ENCODE measurements around the gene SELENOS.

SELENOS gene

DNA sequence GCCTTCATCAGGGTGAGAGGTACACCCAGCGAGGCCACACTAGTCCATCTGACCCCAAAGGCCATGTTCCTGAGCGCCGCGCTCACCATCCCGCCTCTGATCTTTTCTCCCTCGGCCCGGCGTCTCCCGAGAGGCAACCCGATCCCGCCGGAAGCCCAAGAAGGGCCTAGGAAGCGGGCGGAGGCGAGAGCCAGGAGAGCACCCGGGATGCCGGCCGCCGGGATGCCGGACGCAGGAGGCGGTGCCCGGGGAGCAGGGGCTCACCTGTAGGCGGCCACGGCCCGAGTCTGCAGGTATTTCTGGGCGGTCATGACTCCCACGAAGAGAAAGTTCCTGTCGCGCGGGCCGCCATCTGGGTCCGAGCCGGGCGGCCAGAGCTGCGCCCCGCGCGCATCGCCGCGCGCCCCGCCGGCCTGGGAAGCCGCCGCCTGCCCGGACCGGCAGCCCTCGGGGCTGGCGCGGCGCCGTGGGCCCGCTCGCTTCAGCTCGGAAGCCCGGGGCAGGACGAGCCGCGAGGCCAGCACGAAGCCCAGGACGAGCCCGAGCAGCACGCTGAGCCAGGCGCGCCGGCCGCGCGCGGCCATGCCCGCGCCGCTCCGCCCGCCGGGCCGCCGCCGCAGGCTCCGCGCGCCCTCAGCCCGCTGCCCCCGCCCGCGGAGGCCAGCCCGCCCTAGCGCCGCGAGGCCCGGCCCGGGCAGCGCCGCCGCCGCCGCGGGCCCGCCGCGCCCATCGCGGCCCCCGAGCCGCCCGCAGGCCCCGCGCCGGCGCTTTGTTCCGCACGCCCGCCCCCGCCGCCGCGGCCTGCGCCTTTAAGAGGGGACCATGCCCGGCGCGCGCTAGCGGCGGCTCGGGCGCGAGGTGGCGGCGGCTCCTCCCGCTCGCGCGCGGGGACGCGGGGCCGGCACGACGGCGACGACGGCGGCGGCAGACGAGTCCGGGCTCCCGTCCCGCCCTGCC is 26.1 kb downstream of the SELENOS start:
- DNase-seq, result peak in 1 of 2 experiments; percentile 86

DNA sequence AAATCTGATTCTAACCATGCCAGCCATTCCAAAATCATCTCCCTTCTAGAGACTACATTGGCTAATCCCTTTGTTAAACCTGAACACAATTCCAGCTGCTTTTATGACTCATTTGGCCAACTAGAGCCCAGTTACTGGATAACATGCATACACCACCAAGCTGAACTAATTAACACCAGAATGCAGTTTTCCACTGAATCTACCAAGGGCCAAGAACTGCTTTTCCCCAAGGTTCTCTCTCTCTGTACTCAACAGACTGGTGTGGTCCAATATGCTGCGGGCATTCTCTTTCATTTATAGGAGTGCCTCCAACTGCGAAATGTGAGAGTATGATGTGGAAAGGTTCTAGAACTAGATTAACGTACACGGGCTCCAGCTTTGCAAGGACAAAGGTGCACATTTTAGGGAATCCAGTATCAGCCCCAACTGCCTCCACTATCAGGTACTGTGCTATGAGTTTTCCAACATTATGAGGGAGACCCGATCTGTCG is 26.9 kb downstream of the SELENOS start:
- DNase-seq, result peak in 1 of 2 experiments; percentile 44

GRCh38 chr15:101248274-101248673 is 29.0 kb downstream of the SELENOS start:
- no peak for DNase-seq

DNA sequence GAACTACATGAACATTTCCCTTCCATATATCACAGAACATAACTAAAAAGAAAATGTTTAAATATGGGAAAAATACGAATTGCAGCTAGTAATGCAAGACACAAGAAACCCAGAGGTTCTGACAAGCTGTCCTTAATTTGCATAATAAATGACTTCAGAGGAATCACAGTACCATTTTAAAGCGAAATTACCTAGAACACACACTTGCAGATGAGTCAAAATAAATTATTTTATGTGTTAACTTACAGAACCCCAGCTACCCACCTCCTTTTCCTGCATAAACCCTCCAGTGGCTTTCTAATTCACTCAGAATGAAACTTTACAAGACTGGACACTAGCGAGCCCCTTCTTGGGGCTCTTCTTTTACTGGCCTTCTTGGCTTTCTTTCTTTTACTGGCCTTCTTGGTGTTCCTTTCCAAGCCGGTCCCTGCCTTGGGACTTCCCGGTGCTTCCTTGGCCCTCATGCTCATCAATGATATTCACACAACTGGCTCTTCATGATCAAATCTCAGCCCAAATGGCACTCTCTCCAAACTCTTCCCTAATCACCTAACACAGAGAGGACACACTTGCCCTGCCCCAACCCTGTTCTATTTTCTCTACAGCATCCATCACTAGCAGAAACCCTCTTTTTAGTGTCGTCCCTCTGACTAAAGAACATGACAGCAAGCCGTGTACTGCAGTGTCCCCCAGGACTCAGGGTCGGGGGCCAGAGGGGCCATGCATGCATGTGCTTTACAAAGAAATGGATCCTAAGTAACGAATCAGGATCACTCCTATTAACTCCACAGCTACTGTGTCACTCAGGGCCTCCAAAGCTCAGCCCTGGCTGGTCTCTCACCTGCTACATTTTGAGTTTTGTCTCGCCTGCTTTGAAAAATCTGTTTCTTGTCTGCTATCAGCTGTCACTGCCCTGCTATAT is 30.2 kb downstream of the SELENOS start:
- DNase-seq, result no peak

DNA sequence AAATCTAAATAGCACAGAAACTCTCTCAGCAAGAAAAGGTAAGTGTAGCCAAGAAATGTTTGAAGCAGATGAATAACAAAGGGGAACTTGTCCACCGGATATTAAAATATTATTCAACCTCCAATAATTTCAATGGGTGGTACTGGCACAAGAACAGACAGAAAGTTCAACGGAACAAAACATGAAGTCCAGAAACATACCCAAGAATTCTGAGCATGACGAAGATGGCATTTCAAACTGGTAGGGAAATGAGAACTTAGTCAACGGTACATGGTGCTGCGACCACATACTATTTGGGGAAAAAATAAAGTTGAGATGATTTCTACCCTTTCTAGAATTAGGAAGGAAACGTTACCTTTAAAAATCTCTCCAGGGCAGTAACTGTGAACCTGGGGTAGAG is 30.9 kb downstream of the SELENOS start:
- DNase-seq, result no peak

GRCh38 chr15:101244889-101245668 is 32.2 kb downstream of the SELENOS start:
- DNase-seq, result no peak

DNA sequence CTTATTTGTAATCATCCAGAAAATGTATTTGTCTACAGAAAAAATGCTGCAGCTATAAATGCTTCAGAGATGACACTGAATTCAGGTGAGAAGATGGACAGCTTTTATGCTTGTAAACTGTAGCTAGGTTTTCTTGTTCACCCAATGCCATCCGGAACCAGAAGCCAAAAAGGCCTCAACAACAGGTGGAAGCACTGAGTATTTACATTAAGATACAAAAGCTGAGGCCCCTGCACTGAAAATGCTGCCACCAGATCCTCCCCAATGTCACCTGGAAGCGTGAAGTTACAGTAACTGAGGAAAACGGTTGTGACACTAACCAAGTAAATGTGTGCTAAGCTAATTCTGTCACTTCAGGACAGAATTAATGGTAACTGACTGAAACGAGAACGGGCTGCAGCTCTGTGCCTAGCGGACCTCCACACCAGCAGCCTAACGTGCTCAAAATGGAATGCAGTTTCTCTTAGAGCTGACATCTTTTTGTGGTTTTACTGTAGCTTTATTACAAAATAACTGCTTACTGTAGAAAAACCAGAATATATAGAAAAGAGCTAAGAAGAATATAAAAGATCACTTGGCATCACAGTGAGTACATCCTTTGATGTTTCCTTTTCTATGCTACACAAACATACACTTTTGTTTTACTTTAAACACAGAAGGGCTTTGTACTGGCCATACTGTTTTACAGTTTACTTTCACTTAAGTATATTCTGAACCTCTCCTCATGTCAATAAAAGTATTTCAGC is 33.1 kb downstream of the SELENOS start:
- no peak for DNase-seq

- DNase-seq, result no peak
Measured at GRCh38 chr15:101243420-101243819, 33.9 kb downstream of the SELENOS start.

GRCh38 chr15:101242999-101243336 is 34.3 kb downstream of the SELENOS start:
- no peak for DNase-seq

DNA sequence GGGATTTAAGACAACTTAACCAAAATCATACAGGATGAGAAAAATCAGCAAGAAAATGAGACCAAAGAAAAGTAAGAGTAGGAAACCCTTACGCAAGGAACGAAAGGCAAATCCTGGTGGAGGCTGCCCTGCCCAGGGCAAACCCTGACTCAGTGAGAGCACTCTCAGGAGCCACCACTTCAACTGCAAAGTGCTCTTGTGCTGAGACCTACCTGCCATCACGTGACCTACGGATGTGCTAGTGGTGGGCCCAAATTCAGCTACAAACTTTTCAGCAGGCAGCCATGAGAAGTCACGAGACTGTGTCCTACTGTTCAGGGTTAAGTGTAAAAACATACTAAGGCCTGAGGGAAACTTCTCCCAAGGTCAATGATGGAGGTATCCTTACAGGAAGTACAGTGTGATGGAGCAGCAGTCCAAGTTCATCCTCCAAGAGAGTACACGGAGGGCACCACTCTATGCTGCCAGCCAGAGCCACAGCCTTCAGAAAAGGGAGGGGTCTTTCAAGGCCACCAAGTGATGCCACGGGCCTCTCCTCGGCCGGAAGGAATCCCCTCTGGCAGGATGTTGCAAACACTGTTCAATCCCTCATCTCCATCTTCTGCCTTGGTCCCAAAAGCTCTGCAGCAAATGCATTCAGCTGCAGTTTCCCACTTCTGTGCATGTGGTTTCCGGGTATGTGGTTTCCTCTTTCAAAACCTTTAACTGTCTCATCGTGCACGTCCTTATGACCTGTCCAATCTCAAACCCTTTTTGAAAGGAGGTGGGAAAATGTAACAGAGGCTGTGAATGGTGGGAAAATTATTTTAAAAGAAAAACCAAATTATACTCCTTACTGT is 34.9 kb downstream of the SELENOS start:
- DNase-seq, result no peak

DNA sequence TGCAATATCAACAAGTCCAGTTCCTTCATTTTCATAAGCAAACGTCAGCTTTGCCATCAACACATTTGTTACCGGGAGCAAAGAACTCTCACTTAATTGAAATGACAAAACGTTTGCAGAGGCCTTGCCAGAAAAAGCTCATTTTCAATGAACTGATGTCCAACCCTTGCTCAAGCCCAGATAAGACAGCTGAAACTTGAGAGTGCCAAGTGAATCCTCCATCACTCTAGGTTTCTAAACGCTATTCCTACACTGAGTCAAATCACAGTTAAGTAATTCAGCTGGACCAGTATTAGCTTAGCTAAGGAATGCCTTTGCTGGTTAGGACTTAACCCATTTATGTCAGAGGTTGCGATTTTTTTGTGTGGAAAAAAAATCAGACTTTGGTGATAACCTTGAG is 36.9 kb downstream of the SELENOS start:
- DNase-seq, result peak in 1 of 2 experiments; percentile 35

DNA sequence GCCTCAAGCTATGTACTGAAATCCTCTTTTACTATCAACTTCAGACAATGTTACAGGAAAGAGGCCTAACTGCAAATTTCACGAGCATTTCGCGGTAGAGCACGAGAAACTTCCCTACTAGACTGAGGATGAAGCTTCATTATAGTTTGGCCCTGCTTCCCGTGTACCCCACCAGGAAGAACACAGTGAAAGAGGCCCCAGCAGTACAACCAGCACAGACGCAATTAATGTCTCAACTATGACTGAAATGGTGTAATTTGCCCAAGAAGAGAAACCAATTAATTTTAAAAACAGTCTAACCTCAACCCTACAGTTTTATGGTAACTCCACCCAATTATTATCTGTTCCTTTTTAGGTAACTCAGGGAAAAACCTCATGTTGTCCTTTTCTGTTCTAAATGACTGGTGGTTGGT is 37.6 kb downstream of the SELENOS start:
- DNase-seq, result no peak

DNA sequence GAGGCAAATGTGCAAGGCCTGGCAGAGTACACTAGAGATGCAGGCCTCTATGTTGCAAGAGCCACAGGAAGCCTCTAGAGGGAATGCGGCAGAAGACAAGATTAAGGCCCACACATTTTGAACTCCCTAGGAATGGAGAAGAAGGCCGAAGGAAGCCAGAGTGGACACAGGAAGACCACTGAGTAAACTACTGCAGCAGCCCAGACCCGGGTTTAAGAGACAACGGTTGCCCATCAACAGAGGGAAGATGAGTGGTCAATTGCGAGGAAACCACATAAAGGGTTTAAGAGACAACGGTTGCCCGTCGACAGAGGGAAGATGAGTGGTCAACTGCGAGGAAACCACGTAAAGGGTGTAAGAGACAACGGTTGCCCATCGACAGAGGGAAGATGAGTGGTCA is 40.0 kb downstream of the SELENOS start:
- no peak for DNase-seq

- DNase-seq, result no peak
Measured at GRCh38 chr15:101233651-101234280, 43.5 kb downstream of the SELENOS start.

DNA sequence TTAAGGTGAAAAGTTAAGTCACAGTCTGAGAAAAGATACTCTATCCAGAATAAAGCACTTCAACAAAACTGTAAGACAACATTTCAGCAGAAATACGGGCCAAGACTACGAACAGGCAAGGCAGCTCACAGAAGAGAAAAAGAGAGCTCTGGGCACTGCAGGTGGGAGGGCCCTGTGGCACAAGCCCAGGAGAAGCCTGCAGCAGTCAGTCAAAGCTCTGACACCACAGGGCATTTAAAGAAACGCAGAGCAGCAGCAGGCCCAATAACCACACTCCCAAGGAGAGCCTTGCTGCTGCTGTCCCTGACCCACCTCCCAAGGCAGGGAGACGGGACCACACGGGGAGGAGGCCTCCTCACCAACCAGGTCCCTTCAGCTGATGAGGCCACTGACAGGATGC is 44.6 kb downstream of the SELENOS start:
- DNase-seq, result no peak

- no peak for DNase-seq
Measured at GRCh38 chr15:101228313-101228712, 49.0 kb downstream of the SELENOS start.

GRCh38 chr15:101225658-101226057 is 51.6 kb downstream of the SELENOS start:
- no peak for DNase-seq

All from NCI-H526 (cell line).